H1 (cell line): Measurements from ENCODE around the gene SLC35G6. TPM values are rescaled to one million over a fixed set of nuclear protein-coding genes. Genes with fewer than 3 reads are reported as not detected.

Experiments used
- ZNF274 ChIP-seq: IDR thresholded peaks from 2 replicates; pipeline ENCODE4 v1.7.0; 2012; ENCODE audit warnings: low read length, borderline replicate concordance; ENCODE audit errors: extremely low read depth
- polyA plus RNA-seq, 7 experiments: library from polyadenylated mRNA; depleted of rRNA in 3 of 7; stranded (reverse) in 5 of 7; unstranded in 2 of 7; fragments of >200 nt in 5 of 7; fragments of 200-250 nt in 2 of 7; gene quantifications; 1 replicate in 5 of 7; 2 replicates in 1 of 7; 4 replicates in 1 of 7; pipeline versions ENCODE4 v1.2.1 to v1.2.3, GENCODE V29; 2011 to 2013; ENCODE audit warnings: missing spikeins in 2 of 7, mixed read lengths in 2 of 7
- total RNA-seq: library from RNA; stranded (reverse); fragmentation: NEBNext Ultra II Directional; extraction: Animal tissue kit (Norgen Biotek cat#: 25700); gene quantifications from 2 replicates; pipeline ENCODE4 v1.2.1, GENCODE V29; 2021

SLC35G6 gene
- total and polyA plus RNA-seq, 2 of the 8 experiments (the other 6 are each of a cell fraction or from before 2014, with no cell fraction given), result 0.05 TPM; not detected in 1

- no peak for TF ChIP-seq ZNF274
Observed at GRCh38 chr17:7437369-7437863, 43.8 kb upstream of the SLC35G6 start (continued).
